Measurements from ENCODE around the gene SNX13. TPM values are rescaled to one million over a fixed set of nuclear protein-coding genes. Genes with fewer than 3 reads are reported as not detected.

Gene SNX13
- total and polyA plus RNA-seq, 8 donors, result 5.0 to 31.4 (median 25.0) TPM

DNA sequence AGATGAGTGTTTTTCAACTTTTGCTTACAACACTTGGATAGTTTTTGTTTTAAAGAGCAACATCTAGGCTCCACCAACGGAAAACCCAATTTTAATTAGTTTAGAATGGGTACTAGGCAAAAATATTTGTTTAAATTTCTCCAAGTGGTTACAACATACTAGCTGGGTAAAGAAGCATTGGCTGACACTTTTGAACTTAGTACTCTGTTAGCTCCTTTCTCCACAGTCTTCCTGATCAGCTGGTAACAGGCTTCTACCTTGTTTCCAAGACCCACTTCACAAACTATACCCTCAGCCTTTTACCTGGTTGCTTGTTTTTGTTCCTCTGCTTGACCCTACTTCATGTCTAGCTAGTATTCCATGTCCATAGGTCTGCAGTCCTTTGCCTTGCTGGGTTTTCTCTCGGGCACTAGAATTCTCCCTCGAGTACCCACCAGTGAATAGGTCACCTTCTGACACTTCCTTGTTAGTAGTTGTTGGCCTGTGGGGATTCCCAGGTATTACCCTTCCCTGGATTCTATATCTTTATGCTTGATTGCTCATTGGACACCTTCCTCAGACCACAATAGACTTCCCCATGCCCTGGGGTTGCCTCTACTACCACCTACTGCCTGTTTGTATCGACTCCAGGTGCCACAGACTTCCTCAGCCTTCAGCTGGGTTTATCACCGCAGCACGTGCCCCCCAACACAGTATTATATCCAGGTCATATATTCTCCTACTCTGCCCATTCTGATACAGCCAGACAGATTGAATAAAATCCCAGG lies 45.4 kb upstream of the SNX13 start:
- FAIRE-seq, result no peak
- H3K36me3 ChIP-seq, result no peaks in the 10 kb centered on the region
- intact Hi-C loops (cut with DNase I), result no loop called here
- no peak for TF ChIP-seq CTCF (IDR thresholded peaks at IDR 0.05)
- no peaks in the 10 kb centered on the region for H3K27me3 ChIP-seq
- 56 to 73% methylated on average over 6 of the region's 6 CpGs for WGBS, 2 donors
- no peak for DNase-seq
- ATAC-seq, result no peak
- H3K9me3 ChIP-seq, result no peaks in the 10 kb centered on the region
- H3K4me1 ChIP-seq, result no peaks in the 10 kb centered on the region
- no peak overlapping the region for H3K4me3 ChIP-seq
- no peak overlapping the region for H3K27ac ChIP-seq

GRCh38 chr7:17984288-17984687 lies 44.0 kb upstream of the SNX13 start:
- no peak for ATAC-seq
- intact Hi-C loops (cut with DNase I), result no loop called here
- no peak for FAIRE-seq
- TF ChIP-seq CTCF (IDR thresholded peaks at IDR 0.05), result no peak
- Histone ChIP-seq H3K4me1 (no peaks in the 10 kb centered on the region), H3K4me3 (no peak overlapping the region), H3K9me3 (no peaks in the 10 kb centered on the region), H3K36me3 (no peaks in the 10 kb centered on the region), H3K27ac (no peak overlapping the region), H3K27me3 (no peaks in the 10 kb centered on the region)
- 56 to 74% methylated on average over 1 of the region's 1 CpG for WGBS, 2 donors
- DNase-seq, result no peak

DNA sequence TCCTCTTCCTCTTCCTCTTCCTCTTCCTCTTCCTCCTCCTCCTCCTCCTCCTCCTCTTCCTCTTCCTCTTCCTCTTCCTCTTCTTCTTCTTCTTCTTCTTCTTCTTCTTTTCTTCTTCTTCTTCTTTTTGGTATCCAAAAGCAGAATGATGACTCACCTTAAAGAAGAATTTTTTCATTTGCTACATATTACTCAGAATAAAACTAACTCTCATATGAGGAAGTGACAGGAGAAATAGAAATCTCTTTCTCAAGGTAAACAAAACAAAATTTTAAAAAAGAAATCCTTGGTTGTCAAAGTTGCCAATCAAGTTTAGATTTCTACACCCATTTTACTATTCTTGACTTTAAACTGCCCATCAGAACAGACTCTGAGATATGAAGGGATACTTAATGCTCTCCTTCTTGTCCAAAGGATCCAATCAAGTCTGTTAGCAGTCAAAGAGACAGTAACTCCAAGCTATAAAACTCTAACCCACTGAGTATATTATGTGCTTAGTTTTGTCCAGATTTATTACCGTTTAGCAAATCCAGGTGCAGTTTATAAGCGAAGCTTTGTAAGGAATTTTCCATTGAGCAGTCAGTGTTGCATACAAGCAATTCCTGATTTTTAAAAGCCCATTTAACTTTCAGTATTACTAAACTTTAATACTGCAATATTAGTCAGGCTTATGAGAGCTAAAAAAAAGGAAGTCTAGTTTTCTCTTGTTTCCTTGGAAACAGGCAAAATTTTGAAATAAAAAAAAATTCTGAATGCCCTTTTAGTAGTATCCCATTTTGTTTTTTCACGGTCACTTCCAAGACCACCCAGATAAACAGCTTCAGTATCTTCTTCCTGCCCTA lies 43.1 kb upstream of the SNX13 start:
- Histone ChIP-seq H3K9me3 (no peaks in the 10 kb centered on the region), H3K27ac (no peak overlapping the region), H3K4me3 (no peak overlapping the region), H3K27me3 (no peaks in the 10 kb centered on the region), H3K4me1 (no peaks in the 10 kb centered on the region), H3K36me3 (no peaks in the 10 kb centered on the region)
- intact Hi-C loops (cut with DNase I), result no loop called here
- no peak for TF ChIP-seq CTCF (IDR thresholded peaks at IDR 0.05)
- WGBS, 2 donors, result 61 to 79% methylated on average over 3 of the region's 3 CpGs
- ATAC-seq (no peak), FAIRE-seq (no peak), DNase-seq (no peak)

- no peak overlapping the region for H3K27ac ChIP-seq
- no peak for DNase-seq
- 39 to 42% methylated on average over 2 of the region's 2 CpGs for WGBS, 2 donors
These were observed 36.7 kb upstream of the SNX13 start for GRCh38 chr7:17976952-17977351.

More at GRCh38 chr7:17976952-17977351, 36.7 kb upstream of the SNX13 start:
- Histone ChIP-seq H3K4me1 (no peaks in the 10 kb centered on the region), H3K27me3 (no peaks in the 10 kb centered on the region), H3K36me3 (no peaks in the 10 kb centered on the region), H3K9me3 (no peaks in the 10 kb centered on the region), H3K4me3 (no peak overlapping the region)
- ATAC-seq (no peak), FAIRE-seq (no peak)
- TF ChIP-seq CTCF (IDR thresholded peaks at IDR 0.05), result no peak
- intact Hi-C loops (cut with DNase I), result no loop called here

Measured in pancreas (tissue), 10 donors.